Muscle layer of duodenum (tissue), 2 donors: ENCODE data around the gene LRP10.

Source experiments
- H3K27ac ChIP-seq: one replicate; pipeline ENCODE4 v1.7.0; 2013; ENCODE audit warnings: mild to moderate bottlenecking, low read length
- H3K27me3 ChIP-seq: one replicate; pipeline ENCODE4 v1.7.0; 2013; ENCODE audit warnings: low read depth, mild to moderate bottlenecking, control low read depth, low read length
- H3K36me3 ChIP-seq, 2 donors: one replicate each; pipeline ENCODE4 v1.7.0; 2013; ENCODE audit warnings: low read length in 2 of 2, control low read depth in 1 of 2, mild to moderate bottlenecking in 1 of 2; ENCODE audit not compliant: insufficient read depth in 2 of 2, control insufficient read depth in 1 of 2
- H3K4me1 ChIP-seq, 2 donors: one replicate each; pipeline ENCODE4 v1.7.0; 2013; ENCODE audit warnings: low read length in 2 of 2, mild to moderate bottlenecking in 2 of 2, control low read depth in 1 of 2, moderate library complexity in 1 of 2; ENCODE audit not compliant: insufficient read depth in 2 of 2, control insufficient read depth in 1 of 2
- H3K4me3 ChIP-seq, 2 donors: one replicate each; pipeline ENCODE4 v1.7.0; 2013; ENCODE audit warnings: low read length in 2 of 2, low read depth in 1 of 2, mild to moderate bottlenecking in 1 of 2
- H3K9me3 ChIP-seq, 2 donors: one replicate each; pipeline ENCODE4 v1.7.0; 2013; ENCODE audit warnings: low read length in 2 of 2, control low read depth in 1 of 2, mild to moderate bottlenecking in 1 of 2; ENCODE audit not compliant: control insufficient read depth in 1 of 2
- donor health status: healthy.

The LRP10 gene

DNA sequence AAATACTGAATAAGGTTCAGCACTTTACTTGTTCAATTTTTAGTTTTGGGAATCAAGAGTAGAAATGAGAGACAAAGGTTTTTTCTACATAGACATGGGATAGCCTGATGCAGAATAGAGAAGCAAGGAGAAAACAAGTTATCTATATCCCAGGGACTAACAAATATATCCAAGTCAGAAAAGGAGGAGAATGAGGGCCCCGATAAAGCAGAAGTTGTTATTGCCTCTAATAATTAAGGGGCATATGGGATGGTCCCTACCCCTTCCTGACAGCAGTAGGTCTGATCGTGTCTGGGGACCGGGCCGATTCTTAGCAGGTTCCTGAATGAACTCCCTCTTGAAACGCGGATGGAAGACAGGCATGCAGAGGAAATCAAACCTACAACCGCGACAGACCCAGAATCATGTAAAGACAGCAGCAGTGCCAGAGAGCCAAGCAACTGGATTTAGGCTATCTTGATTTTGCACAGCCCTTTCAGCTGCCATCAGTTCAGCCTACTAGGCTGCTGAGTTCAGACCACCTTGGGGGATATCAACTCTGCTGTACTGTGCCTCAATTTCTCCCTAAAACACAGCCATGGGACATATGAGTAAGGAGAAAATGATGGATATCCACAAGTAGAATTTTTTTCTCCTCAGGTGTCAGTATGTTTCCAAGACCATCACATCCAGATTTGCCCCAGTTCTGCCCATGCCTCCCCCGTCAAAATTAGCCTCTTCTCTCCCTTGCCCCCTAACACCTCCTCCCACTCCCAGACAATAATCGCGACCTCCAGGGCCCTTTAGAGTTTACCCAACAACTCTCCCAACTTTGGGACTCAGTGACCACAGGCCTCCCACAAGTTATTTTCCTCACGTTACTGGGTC is 56.9 kb downstream of the LRP10 start:
- Histone ChIP-seq H3K4me3 (peak overlapping the region; percentile 93 to 98), H3K27me3 (no peaks in the 10 kb centered on the region), H3K4me1 (peaks cover 11 to 20% of the 10 kb centered on the region in 2 donors), H3K36me3 (peaks cover 15 to 24% of the 10 kb centered on the region in 2 donors), H3K9me3 (no peaks in the 10 kb centered on the region), H3K27ac (peak overlapping the region; percentile 96)

DNA sequence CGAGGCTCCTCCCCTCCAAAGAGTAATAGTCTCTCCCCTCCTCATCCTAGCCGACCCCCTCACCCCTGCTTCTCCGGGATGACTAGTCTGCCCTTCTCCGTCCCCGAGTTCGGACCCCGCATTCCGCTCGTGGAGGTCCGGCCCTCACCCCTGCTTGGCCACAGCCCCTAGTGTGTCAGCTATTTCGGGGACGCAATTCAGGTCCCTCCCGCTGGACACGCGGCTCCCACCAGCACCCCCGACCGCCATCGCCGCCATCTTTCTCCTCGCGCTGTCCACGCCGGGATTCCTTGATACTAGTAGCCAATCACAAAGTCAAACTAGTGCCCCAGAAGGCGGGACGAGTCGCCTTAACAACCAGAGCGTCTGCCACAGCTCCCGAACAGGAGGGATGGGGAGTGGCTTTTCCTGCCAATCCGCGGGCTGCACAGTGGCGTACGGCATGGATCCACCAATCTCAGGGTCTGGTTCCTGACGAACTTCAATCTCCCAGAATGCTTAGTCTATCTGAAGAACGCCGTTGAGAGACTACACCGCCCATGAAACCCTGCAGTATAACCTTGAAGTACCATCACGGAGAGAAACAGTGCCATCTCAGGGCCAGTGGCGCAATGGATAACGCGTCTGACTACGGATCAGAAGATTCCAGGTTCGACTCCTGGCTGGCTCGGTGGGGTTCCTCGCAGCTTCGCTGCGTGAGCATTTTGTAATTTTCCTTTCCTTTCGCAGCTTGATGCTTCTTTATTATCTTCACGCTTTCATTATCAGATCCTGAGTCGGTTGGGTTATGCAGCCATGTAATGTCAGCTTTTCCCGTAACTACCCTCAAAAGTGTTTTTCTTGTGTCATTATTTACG is 57.8 kb downstream of the LRP10 start, which contains the start of gene PRMT5:
TSS of gene PRMT5 (minus strand) at position 273 of the 857 bp plus-strand sequence. CDS start at position 258, 15 bp downstream.
- Histone ChIP-seq H3K4me3 (peak within 1 kb of the TSS; percentile 93 to 98), H3K27me3 (no peaks in the 10 kb centered on the region), H3K4me1 (peaks cover 11 to 20% of the 10 kb centered on the region in 2 donors), H3K36me3 (peaks cover 9 to 15% of the 10 kb centered on the region in 2 donors), H3K27ac (peak within 1 kb of the TSS; percentile 96), H3K9me3 (no peaks in the 10 kb centered on the region)

DNA sequence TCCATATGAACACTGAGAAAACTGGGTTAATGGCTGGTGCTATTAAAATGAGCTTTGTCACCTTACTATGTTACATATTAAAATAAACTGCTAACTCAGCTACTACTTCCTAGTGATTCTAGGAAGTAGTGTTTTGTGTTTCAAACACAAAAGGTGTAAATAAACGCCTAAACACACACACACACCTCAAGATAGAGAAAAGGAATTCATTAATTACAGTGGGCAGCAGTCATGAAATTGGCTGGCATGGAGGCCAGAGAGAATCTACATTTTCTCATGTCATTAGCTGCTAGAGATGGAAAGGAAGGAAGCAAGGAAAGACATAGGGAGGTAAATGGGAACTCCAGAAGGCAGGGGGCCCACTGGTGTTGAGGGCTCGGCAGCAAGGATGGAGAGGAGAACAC is 58.4 kb downstream of the LRP10 start:
- Histone ChIP-seq H3K27ac (peak overlapping the region; percentile 93), H3K4me1 (peaks cover 11 to 20% of the 10 kb centered on the region in 2 donors), H3K4me3 (peak overlapping the region; percentile 93 to 98), H3K27me3 (no peaks in the 10 kb centered on the region), H3K36me3 (peaks cover 5 to 9% of the 10 kb centered on the region in 2 donors), H3K9me3 (no peaks in the 10 kb centered on the region)
